Measurements from ENCODE around the gene FAM237A.

FAM237A gene

DNA sequence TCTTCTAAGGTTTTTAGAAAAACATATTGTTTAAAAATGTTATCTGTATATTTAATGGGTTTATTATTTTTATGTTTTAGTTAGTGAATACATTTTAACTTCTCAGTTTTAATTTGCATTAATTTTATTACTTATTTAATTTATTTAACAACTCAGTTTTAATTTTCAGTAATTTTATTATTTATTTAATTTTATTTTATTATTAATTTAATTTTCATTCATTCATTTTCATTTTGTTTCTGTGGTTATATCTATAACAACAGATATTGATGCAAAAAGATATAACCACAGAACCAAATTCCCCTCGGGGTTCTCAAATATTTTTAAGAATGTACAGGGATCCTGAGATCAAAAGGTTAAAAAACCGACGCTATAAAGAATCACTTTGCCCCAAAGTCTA is 23.0 kb downstream of the FAM237A start:
- CTCF ChIA-PET, result no interaction called here
- no peak for DNase-seq (ENCODE audit: extremely low spot score)
- no peak for TF ChIP-seq FOXK2 (IDR thresholded peaks at IDR 0.05)
- no peak for TF ChIP-seq CTBP1 (IDR thresholded peaks at IDR 0.05; ENCODE audit: borderline replicate concordance)
- POLR2A ChIA-PET, result no interaction called here

- ChIA-PET POLR2A (no interaction called here), CTCF (no interaction called here)
- DNase-seq (ENCODE audit: extremely low spot score), result no peak
- TF ChIP-seq FOXM1 (IDR thresholded peaks at IDR 0.05; ENCODE audit: borderline replicate concordance) (no peak), FOXK2 (IDR thresholded peaks at IDR 0.05) (no peak), L3MBTL2 (conservative IDR thresholded peaks at IDR 0.05) (no peak), BHLHE40 (IDR thresholded peaks at IDR 0.05; ENCODE audit: borderline replicate concordance) (no peak), ARNT (IDR thresholded peaks at IDR 0.05) (no peak), NFRKB (IDR thresholded peaks at IDR 0.05) (no peak), LEF1 (IDR thresholded peaks at IDR 0.05; ENCODE audit: borderline replicate concordance) (no peak), ZNF384 (IDR thresholded peaks at IDR 0.05) (no peak)
These were observed 28.4 kb downstream of the FAM237A start for GRCh38 chr2:206670531-206671319.

- TF ChIP-seq SP1 (IDR thresholded peaks at IDR 0.05) (no peak), ELF4 (IDR thresholded peaks at IDR 0.05) (peak; percentile 80; the same call in 1 of the 2 replicates)
These were observed 41.3 kb downstream of the FAM237A start for GRCh38 chr2:206683546-206683945.

DNA sequence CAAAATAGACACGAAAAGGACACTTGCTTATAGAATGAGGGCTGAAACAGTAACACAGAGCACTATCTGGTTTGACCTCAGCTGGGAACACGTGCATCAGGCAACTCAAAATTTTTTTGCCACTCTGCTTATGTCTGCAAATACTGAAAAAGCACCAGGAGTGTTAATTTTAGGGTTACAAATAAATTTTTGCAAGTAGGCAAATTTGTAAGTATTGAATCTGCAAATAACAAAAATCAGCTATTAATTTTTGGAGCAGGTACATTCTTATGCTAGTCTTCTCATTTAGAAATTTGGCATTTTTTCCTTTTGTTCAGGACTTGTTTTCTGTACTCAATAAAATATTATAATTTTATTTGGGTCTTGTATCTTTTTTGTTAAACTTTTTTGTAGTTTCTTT is 46.2 kb downstream of the FAM237A start:
- no peak for TF ChIP-seq FOXK2 (IDR thresholded peaks at IDR 0.05)
- no peak for TF ChIP-seq LEF1 (IDR thresholded peaks at IDR 0.05; ENCODE audit: borderline replicate concordance)
- TF ChIP-seq, protein P1, sequence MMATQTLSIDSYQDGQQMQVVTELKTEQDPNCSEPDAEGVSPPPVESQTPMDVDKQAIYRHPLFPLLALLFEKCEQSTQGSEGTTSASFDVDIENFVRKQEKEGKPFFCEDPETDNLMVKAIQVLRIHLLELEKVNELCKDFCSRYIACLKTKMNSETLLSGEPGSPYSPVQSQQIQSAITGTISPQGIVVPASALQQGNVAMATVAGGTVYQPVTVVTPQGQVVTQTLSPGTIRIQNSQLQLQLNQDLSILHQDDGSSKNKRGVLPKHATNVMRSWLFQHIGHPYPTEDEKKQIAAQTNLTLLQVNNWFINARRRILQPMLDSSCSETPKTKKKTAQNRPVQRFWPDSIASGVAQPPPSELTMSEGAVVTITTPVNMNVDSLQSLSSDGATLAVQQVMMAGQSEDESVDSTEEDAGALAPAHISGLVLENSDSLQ (IDR thresholded peaks at IDR 0.05), result no peak
- TF ChIP-seq ELF4 (IDR thresholded peaks at IDR 0.05), result no peak
- no peak for TF ChIP-seq FOXM1 (IDR thresholded peaks at IDR 0.05; ENCODE audit: borderline replicate concordance)
- POLR2A ChIA-PET, result no interaction called here
- no peak for DNase-seq (ENCODE audit: extremely low spot score)
- CTCF ChIA-PET, result no interaction called here

More at GRCh38 chr2:206683546-206683945, 41.3 kb downstream of the FAM237A start:
- ChIA-PET POLR2A (no interaction called here), CTCF (no interaction called here)
- DNase-seq (ENCODE audit: extremely low spot score), result no peak

DNA sequence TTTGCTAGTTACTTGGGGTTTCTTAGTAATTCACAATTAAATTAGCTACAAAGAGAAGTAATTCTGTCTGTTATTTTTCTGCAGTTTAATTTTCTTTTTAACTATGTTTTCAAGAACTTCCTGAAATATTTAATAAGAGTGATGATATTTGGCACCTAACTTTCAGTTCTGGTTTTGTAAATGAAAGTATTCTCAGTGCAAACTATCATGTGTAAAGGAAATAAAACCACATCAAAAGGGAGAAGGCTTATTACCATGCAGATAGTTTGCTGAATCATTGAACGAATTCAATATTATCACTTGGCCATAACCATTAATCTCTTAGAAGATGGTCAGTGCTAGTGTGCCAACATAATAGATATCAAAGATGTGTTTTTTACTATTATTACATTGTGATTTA is 46.7 kb downstream of the FAM237A start:
- ChIA-PET POLR2A (no interaction called here), CTCF (no interaction called here)
- TF ChIP-seq BHLHE40 (IDR thresholded peaks at IDR 0.05; ENCODE audit: borderline replicate concordance) (no peak), TARDBP (IDR thresholded peaks at IDR 0.05) (no peak), SUZ12 (IDR thresholded peaks at IDR 0.05) (no peak), SP1 (IDR thresholded peaks at IDR 0.05) (no peak), L3MBTL2 (conservative IDR thresholded peaks at IDR 0.05) (no peak), CTBP1 (IDR thresholded peaks at IDR 0.05; ENCODE audit: borderline replicate concordance) (no peak), NFRKB (IDR thresholded peaks at IDR 0.05) (no peak), FOXA1 (IDR thresholded peaks at IDR 0.05) (no peak), FOXK2 (IDR thresholded peaks at IDR 0.05) (no peak), ELF4 (IDR thresholded peaks at IDR 0.05) (no peak), ARNT (IDR thresholded peaks at IDR 0.05) (no peak)
- no peak for DNase-seq (ENCODE audit: extremely low spot score)

- CTCF ChIA-PET, result no interaction called here
- no peak for DNase-seq (ENCODE audit: extremely low spot score)
- TF ChIP-seq, protein P1 (IDR thresholded peaks at IDR 0.05), result no peak
- no peak for TF ChIP-seq NFRKB (IDR thresholded peaks at IDR 0.05)
- TF ChIP-seq FOXM1 (IDR thresholded peaks at IDR 0.05; ENCODE audit: borderline replicate concordance), result no peak
- TF ChIP-seq L3MBTL2 (conservative IDR thresholded peaks at IDR 0.05), result no peak
- TF ChIP-seq FOXK2 (IDR thresholded peaks at IDR 0.05), result no peak
- no peak for TF ChIP-seq ZNF384 (IDR thresholded peaks at IDR 0.05)
- POLR2A ChIA-PET, result no interaction called here
These were observed 50.7 kb downstream of the FAM237A start for GRCh38 chr2:206692971-206693370.

GRCh38 chr2:206693399-206694137 is 51.3 kb downstream of the FAM237A start:
- ChIA-PET POLR2A (no interaction called here), CTCF (interaction anchor here (1.2 to 1.7 kb wide), 2 partner anchors 89 to 107 kb away, joined by 4 read pairs; no protein-coding TSS in a partner anchor)
- peak; percentile 61 for DNase-seq (ENCODE audit: extremely low spot score)
- TF ChIP-seq LEF1 (IDR thresholded peaks at IDR 0.05; ENCODE audit: borderline replicate concordance), result no peak
- no peak for TF ChIP-seq TARDBP (IDR thresholded peaks at IDR 0.05)
- TF ChIP-seq L3MBTL2 (conservative IDR thresholded peaks at IDR 0.05), result no peak
- TF ChIP-seq FOXM1 (IDR thresholded peaks at IDR 0.05; ENCODE audit: borderline replicate concordance), result no peak
- no peak for TF ChIP-seq SUZ12 (IDR thresholded peaks at IDR 0.05)
- no peak for TF ChIP-seq SP1 (IDR thresholded peaks at IDR 0.05)
- no peak for TF ChIP-seq ELF4 (IDR thresholded peaks at IDR 0.05)
- TF ChIP-seq NFRKB (IDR thresholded peaks at IDR 0.05), result no peak

DNA sequence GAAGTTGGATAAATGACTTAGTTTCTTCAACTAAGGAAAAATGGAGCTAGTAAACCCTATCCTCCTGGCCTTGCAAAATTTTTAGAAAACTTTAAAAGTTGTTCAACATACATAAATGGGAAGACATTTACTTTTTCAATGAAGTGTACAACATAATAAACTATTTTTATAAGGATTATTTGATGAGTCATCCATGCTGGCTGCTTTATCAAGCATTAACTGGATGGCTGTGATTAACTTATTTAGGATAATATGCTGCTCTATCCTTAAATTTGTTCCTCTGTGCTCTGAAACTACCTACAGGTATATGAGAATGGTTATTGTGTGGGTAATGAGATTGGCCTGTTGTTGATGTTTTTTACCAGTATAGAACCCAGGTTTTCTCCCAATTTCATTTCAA is 54.6 kb downstream of the FAM237A start:
- no peak for DNase-seq (ENCODE audit: extremely low spot score)
- ChIA-PET CTCF (no interaction called here), POLR2A (no interaction called here)
- TF ChIP-seq SUZ12 (IDR thresholded peaks at IDR 0.05) (no peak), ELF4 (IDR thresholded peaks at IDR 0.05) (no peak), L3MBTL2 (conservative IDR thresholded peaks at IDR 0.05) (no peak), BHLHE40 (IDR thresholded peaks at IDR 0.05; ENCODE audit: borderline replicate concordance) (no peak), CTBP1 (IDR thresholded peaks at IDR 0.05; ENCODE audit: borderline replicate concordance) (no peak), FOXK2 (IDR thresholded peaks at IDR 0.05) (no peak), NFRKB (IDR thresholded peaks at IDR 0.05) (no peak), TARDBP (IDR thresholded peaks at IDR 0.05) (no peak), ARNT (IDR thresholded peaks at IDR 0.05) (no peak), LEF1 (IDR thresholded peaks at IDR 0.05; ENCODE audit: borderline replicate concordance) (no peak), ZNF384 (IDR thresholded peaks at IDR 0.05) (no peak), FOXM1 (IDR thresholded peaks at IDR 0.05; ENCODE audit: borderline replicate concordance) (no peak), HDGF (IDR thresholded peaks at IDR 0.05; ENCODE audit: borderline replicate concordance) (no peak), SP1 (IDR thresholded peaks at IDR 0.05) (no peak), FOXA1 (IDR thresholded peaks at IDR 0.05) (no peak)
- TF ChIP-seq, protein P1 (IDR thresholded peaks at IDR 0.05), result no peak

Measured in HEK293T (cell line).